GM21619 (cell line): ENCODE measurements around the gene CLASP1.
"Not testable (repeated sequence)": the region's sequence is repeated elsewhere in the genome, so short reads cannot be mapped to it uniquely, and the experiment has no call there.

Experiments
- ATAC-seq: cut with Tn5 transposase; IDR thresholded peaks from one replicate; pipeline ENCODE4 v1.9.1; 2021; ENCODE audit not compliant: unreplicated experiment

Gene CLASP1

GRCh38 chr2:121626777-121627524, 22.3 kb downstream of the CLASP1 start:
- ATAC-seq, result no peak

- no peak for ATAC-seq
These were observed 23.3 kb downstream of the CLASP1 start for GRCh38 chr2:121625953-121626352.

- peak; percentile 74 for ATAC-seq
These were observed 32.1 kb downstream of the CLASP1 start for GRCh38 chr2:121617042-121617599.

- no peak for ATAC-seq
These were observed 35.5 kb downstream of the CLASP1 start for GRCh38 chr2:121613774-121614173.

- no peak for ATAC-seq
These were observed 36.1 kb downstream of the CLASP1 start for GRCh38 chr2:121613152-121613551.

- ATAC-seq, result no peak
These were observed 37.2 kb downstream of the CLASP1 start for GRCh38 chr2:121611730-121612705.

GRCh38 chr2:121611048-121611649, 38.1 kb downstream of the CLASP1 start:
- not testable (repeated sequence) for ATAC-seq

- ATAC-seq, result not testable (repeated sequence)
These were observed 38.8 kb downstream of the CLASP1 start for GRCh38 chr2:121610487-121610874.

GRCh38 chr2:121608967-121609366, 40.3 kb downstream of the CLASP1 start:
- no peak for ATAC-seq

- ATAC-seq, result no peak
These were observed 40.9 kb downstream of the CLASP1 start for GRCh38 chr2:121608367-121608766.

- no peak for ATAC-seq
These were observed 43.2 kb downstream of the CLASP1 start for GRCh38 chr2:121605820-121606733.

GRCh38 chr2:121603185-121603584, 46.1 kb downstream of the CLASP1 start:
- no peak for ATAC-seq

- ATAC-seq, result peak; percentile 42
These were observed 49.2 kb downstream of the CLASP1 start for GRCh38 chr2:121599963-121600651.

- ATAC-seq, result no peak
These were observed 51.2 kb downstream of the CLASP1 start for GRCh38 chr2:121598087-121598486.

GRCh38 chr2:121596221-121597080, 52.8 kb downstream of the CLASP1 start:
- peak; percentile 51 for ATAC-seq

- ATAC-seq, result no peak
These were observed 54.0 kb downstream of the CLASP1 start for GRCh38 chr2:121595012-121595891.

GRCh38 chr2:121591199-121591598, 58.1 kb downstream of the CLASP1 start:
- no peak for ATAC-seq

GRCh38 chr2:121588357-121588756, 60.9 kb downstream of the CLASP1 start:
- no peak for ATAC-seq
